Activated B cell treated with CpG ODN at 0.5 μM for 24 hours (primary cell): Measurements from ENCODE around the gene CNN2. TPM values are rescaled to one million over a fixed set of nuclear protein-coding genes. Genes with fewer than 3 reads are reported as not detected.

Experiments used
- ATAC-seq: fragments of 200-7000 bp; cut with Tn5 transposase; one replicate; pipeline ENCODE4 v1.10.0; 2021; ENCODE audit warnings: low read depth, mild to moderate bottlenecking, moderate library complexity
- CTCF ChIA-PET: fragments of 350-600 bp; sonication (Branson Sonifier 250); formaldehyde crosslinking; loops from one replicate; lab custom pipeline; 2021; ENCODE audit warnings: antibody characterized with exemption; lab: Charles Lee
- POLR2A ChIA-PET: fragments of 350-600 bp; sonication (Branson Sonifier 250); formaldehyde crosslinking; loops from one replicate; lab custom pipeline; 2021; ENCODE audit warnings: antibody characterized with exemption; lab: Charles Lee
- DNase-seq: peaks from one replicate; pipeline ENCODE4 v3.0.0; 2022
- H3K27ac Mint-ChIP-seq: one replicate; pipeline ENCODE4 v1.8.0; 2020; ENCODE audit warnings: mixed read lengths
- H3K27me3 Mint-ChIP-seq: one replicate; pipeline ENCODE4 v1.8.0; 2021; ENCODE audit warnings: mixed read lengths
- H3K36me3 Mint-ChIP-seq: one replicate; pipeline ENCODE4 v1.8.0; 2021; ENCODE audit warnings: low read depth, mixed read lengths
- H3K4me1 Mint-ChIP-seq: one replicate; pipeline ENCODE4 v1.8.0; 2021; ENCODE audit warnings: mixed read lengths
- H3K4me3 Mint-ChIP-seq: one replicate; pipeline ENCODE4 v1.8.0; 2020; ENCODE audit warnings: mild to moderate bottlenecking, mixed read lengths
- H3K9me3 Mint-ChIP-seq: one replicate; pipeline ENCODE4 v1.8.0; 2020; ENCODE audit warnings: mixed read lengths
- CTCF ChIP-seq: fragments of 200-600 bp; IDR thresholded peaks from one replicate; pipeline ENCODE4 v1.8.0; 2022; ENCODE audit warnings: antibody characterized with exemption, mild to moderate bottlenecking
- intact Hi-C: fragments of 100-400 bp; cut with micrococcal nuclease; formaldehyde crosslinking; loops from one replicate; pipeline ENCODE4 v1.15.1; 2024
- total RNA-seq: library from RNA; stranded (reverse); gene quantifications from 2 replicates; pipeline ENCODE4 v1.2.3, GENCODE V29; 2022

CNN2 gene
- total RNA-seq, 1 donor from 2014 or later, result 352 TPM

DNA sequence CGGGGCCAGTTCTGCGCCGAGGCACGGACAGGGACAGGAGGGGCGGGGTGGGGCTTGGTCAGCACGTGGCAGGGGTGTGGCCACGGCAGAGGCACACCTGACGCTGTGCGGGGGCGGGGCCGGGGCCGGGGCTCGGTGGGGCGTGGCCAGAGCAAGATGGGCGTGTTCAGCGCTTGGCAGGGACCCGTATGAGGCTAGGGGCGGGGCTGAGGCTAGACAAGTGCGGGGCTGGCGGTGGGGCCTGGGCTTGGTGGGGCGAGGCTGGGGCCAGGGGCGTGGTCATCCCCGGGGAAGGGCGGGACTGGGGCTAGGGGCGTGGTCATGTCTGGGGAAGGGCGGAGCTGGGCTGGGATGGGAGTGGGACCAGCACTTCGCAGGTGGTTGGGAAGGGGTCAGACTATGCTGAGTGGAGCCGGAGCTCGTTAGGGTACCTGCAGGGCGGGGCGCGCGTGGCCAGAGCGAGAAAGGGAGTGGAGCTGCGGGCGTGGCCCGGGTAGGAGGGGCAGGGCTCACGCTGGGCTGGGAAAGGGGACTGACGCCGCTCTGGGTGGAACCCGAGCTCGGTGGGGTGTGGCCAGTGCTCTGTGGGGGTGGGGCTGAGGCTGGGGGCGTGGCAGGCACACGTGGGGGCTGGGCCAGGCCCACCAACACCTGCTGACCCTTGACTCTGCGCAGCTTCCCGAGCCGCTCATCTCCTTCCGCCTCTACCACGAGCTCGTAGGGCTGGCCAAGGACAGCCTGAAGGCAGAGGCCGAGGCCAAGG is 55.9 kb downstream of the CNN2 start:
- DNase-seq (no peak), ATAC-seq (peak; percentile 63)
- Mint-ChIP-seq H3K27ac (peak overlapping the region; percentile 65), H3K4me1 (peaks cover 52% of the 10 kb centered on the region), H3K27me3 (no peaks in the 10 kb centered on the region), H3K9me3 (no peaks in the 10 kb centered on the region), H3K4me3 (no peak overlapping the region), H3K36me3 (peaks cover 64% of the 10 kb centered on the region)
- ChIA-PET POLR2A (interaction anchor here (0.6 to 13.1 kb wide), 6 partner anchors 4 to 187 kb away, joined by 3 to 184 read pairs (median 18); partner anchors contain the start of genes ARHGAP45 and CIRBP), CTCF (interaction anchor here (0.5 to 1.4 kb wide), 2 partner anchors 16 to 184 kb away, joined by 3 to 5 read pairs; partner anchors contain the start of gene ARHGAP45)
- intact Hi-C loops, result loop anchor here (2.0 kb wide), 1 partner anchor 14 kb away; no protein-coding TSS in a partner anchor
- TF ChIP-seq CTCF, result no peak

DNA sequence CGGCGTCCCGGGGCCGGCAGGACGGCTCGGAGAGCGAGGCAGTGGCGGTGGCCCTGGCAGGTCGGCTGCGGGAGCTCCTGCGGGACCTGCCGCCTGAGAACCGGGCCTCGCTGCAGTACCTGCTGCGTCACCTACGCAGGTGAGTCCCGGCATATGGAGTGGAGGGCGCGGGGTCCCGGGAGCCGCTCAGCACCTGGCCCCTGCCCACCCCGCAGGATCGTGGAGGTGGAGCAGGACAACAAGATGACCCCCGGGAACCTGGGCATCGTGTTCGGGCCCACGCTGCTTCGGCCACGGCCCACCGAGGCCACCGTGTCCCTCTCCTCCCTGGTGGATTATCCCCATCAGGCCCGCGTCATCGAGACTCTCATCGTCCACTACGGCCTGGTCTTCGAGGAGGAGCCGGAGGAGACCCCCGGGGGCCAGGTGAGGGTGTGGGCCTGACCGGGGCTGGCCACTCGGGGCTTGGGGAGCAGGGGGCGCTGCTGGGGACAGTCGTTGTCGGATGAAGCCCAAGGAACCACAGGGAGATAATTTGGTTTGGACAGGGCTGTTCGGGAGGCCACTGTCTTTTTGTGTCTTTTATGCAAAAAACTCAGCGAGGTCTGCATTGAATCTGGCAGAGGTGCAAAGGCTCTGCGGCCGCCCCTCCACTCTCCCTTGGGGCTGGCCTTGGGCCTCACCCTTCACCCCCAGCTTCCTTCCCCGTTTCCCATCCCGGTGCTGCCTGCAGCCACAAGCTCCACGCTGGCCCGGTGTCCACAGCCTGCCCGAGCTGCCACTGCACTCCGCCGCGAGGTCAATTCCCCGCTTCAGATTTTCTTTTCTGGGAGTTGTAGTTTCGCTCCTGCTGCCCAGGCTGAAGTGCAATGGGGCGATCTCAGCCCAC is 56.8 kb downstream of the CNN2 start:
- ChIA-PET CTCF (interaction anchor here (0.5 to 1.4 kb wide), 2 partner anchors 16 to 183 kb away, joined by 3 to 5 read pairs; partner anchors contain the start of gene ARHGAP45), POLR2A (interaction anchor here (0.6 to 10.8 kb wide), 7 partner anchors 8 to 249 kb away, joined by 3 to 184 read pairs (median 5); partner anchors contain the start of genes ARHGAP45, CIRBP and POLR2E)
- ATAC-seq (no peak), DNase-seq (no peak)
- TF ChIP-seq CTCF, result no peak
- Mint-ChIP-seq H3K9me3 (no peaks in the 10 kb centered on the region), H3K4me1 (peaks cover 52% of the 10 kb centered on the region), H3K27ac (peak overlapping the region; percentile 56), H3K27me3 (no peaks in the 10 kb centered on the region), H3K36me3 (peaks cover 66% of the 10 kb centered on the region), H3K4me3 (no peak overlapping the region)
- intact Hi-C loops, result loop anchor here (2.0 kb wide), 1 partner anchor 14 kb away; no protein-coding TSS in a partner anchor

- Mint-ChIP-seq H3K27ac (peak overlapping the region; percentile 69), H3K36me3 (peaks cover 70% of the 10 kb centered on the region), H3K27me3 (no peaks in the 10 kb centered on the region), H3K9me3 (no peaks in the 10 kb centered on the region), H3K4me3 (no peak overlapping the region), H3K4me1 (peaks cover 60% of the 10 kb centered on the region)
- ChIA-PET POLR2A (interaction anchor here (0.6 to 10.8 kb wide), 7 partner anchors 9 to 248 kb away, joined by 3 to 184 read pairs (median 4); partner anchors contain the start of genes ARHGAP45 and POLR2E), CTCF (interaction anchor here (1.5 kb wide), 1 partner anchor 19 kb away, joined by 4 read pairs; no protein-coding TSS in a partner anchor)
- no peak for TF ChIP-seq CTCF
- ATAC-seq, result no peak
- no peak for DNase-seq
- intact Hi-C loops, result no loop called here
These were observed 57.8 kb downstream of the CNN2 start for GRCh38 chr19:1084024-1084868.

DNA sequence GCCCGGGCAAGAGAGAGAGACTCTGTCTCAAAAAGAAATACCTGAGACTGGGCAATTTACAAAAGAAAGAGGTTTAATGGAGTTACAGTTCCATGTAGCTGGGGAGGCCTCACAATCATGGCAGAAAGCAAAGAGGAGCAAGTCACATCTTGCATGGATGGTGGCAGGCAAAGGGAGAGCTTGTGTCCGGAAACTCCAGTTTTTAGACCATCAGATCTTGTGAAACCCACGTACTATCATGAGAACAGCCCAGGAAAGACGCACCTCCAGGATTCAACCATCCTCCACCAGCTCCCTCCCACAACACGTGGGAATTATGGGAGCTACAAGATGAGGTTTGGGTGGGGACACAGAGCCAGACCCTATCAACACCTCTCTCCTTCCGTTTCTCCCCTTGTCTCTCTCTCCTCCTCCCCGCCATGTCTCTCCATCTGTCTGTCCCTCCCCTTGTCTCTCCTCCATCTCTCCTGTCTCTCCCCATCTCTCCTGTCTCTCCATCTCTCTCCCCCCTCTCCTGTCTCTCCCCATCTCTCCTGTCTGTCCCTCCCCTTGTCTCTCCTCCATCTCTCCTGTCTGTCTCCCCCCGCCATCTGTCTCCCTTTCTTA is 58.7 kb downstream of the CNN2 start:
- intact Hi-C loops, result no loop called here
- H3K9me3 Mint-ChIP-seq, result no peaks in the 10 kb centered on the region
- no peak for TF ChIP-seq CTCF
- POLR2A ChIA-PET, result interaction anchor here (0.7 to 10.8 kb wide), 10 partner anchors 10 to 318 kb away, joined by 3 to 184 read pairs (median 13); partner anchors contain the start of genes ABCA7, ARHGAP45, GPX4 and POLR2E
- H3K27ac Mint-ChIP-seq, result peak overlapping the region; percentile 69
- CTCF ChIA-PET, result interaction anchor here (1.5 kb wide), 1 partner anchor 20 kb away, joined by 4 read pairs; no protein-coding TSS in a partner anchor
- H3K4me1 Mint-ChIP-seq, result peaks cover 59% of the 10 kb centered on the region
- peaks cover 69% of the 10 kb centered on the region for H3K36me3 Mint-ChIP-seq
- no peak overlapping the region for H3K4me3 Mint-ChIP-seq
- H3K27me3 Mint-ChIP-seq, result no peaks in the 10 kb centered on the region
- no peak for DNase-seq
- no peak for ATAC-seq
